ENCODE results near the gene BACH1.

Gene BACH1

GRCh38 chr21:29384683-29385359 is 86.1 kb downstream of the BACH1 start:
- ATAC-seq: no peak

GRCh38 chr21:29385934-29386520 is 87.3 kb downstream of the BACH1 start:
- no peak for ATAC-seq

GRCh38 chr21:29386803-29387202 is 88.1 kb downstream of the BACH1 start:
- ATAC-seq: no peak

GRCh38 chr21:29387598-29387997 is 88.9 kb downstream of the BACH1 start:
- ATAC-seq: no peak

GRCh38 chr21:29389136-29389535 is 90.4 kb downstream of the BACH1 start:
- ATAC-seq: no peak

GRCh38 chr21:29390778-29391177 is 92.1 kb downstream of the BACH1 start:
- no peak for ATAC-seq

GRCh38 chr21:29394051-29394450 is 95.3 kb downstream of the BACH1 start:
- ATAC-seq: no peak

Measured in activated CD4-positive, CD25-positive, alpha-beta regulatory T cell treated with anti-CD3 and anti-CD28 coated beads, Interleukin-2, amount 50 U/mL, for 24 hours (primary cell).